NK-92 (cell line): ENCODE data around the gene KCNAB2.
"Not testable (repeated sequence)": the region's sequence is repeated elsewhere in the genome, so short reads cannot be mapped to it uniquely, and the experiment has no call there.

Source experiments
- DNase-seq: peaks from one replicate; lab custom pipeline; 2025; ENCODE audit not compliant: unreplicated experiment; lab: John Stamatoyannopoulos, UW

The KCNAB2 gene

DNA sequence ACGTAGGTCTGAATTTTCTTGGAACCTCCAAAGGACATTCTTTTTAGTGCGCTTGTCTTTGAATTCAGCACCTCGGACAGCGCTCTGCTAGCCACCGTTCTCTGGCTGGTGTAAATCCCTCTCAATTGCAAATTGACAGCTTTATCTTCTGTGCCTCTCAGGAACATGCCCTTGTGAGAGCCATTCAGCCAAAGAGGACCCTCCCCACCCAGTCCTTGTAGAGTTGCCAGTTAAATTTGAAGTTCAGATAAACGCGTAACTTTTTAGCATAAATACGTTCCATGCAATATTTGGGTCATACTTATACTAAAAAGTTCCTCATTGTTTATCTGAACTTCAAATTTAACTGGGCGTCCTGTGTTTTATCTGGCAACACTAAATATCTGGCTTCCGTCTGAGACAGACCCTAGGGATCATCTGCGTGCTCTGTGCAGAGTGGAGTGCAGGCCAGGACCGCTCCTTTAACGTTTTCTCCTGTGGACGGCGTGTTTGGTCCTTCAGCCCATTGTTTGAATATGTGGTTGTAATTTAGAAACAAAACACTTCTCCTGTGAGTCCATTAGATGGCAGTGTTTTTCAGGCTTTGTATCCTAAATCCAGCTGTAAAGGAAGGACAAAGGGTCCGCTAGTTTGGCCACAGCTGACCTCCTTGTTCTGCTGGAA is 7.0 kb downstream of the KCNAB2 start:
- no peak for DNase-seq

DNA sequence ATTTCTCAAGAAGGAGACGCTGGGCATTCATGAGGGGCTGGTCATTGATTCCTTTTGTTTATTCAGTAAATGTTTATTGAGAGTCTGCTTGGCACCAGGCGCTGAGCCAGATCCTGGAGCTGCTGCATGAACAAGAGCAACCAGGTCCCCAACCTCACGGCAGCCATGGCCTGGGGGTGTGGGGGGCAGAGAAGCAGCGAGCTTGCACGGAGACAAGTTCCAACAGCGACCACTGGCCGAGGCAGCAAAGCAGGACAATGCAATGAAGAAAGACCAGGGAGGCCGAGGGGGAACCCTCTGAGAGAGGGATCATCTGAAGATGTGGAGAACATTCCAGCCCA is 7.5 kb downstream of the KCNAB2 start:
- DNase-seq: no peak

DNA sequence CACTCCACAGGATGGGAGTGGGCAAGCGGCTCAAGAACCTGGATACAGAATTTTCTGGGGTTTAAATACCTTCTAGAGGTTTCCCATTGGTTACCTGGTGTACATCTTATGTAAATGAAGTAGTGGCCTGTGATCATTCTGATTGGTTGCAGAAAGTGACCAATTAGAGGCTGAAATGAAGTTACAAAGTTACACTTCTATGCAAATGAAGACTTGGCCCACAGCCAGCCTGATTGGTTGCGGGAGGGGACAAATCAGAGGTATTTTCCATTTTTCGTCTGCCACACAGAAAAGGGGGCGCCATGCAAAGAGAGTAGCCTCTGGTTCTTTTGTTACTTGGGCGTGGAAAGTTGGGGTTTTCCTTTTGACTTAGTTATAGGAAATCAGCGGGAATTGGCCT is 8.9 kb downstream of the KCNAB2 start:
- no peak for DNase-seq

DNA sequence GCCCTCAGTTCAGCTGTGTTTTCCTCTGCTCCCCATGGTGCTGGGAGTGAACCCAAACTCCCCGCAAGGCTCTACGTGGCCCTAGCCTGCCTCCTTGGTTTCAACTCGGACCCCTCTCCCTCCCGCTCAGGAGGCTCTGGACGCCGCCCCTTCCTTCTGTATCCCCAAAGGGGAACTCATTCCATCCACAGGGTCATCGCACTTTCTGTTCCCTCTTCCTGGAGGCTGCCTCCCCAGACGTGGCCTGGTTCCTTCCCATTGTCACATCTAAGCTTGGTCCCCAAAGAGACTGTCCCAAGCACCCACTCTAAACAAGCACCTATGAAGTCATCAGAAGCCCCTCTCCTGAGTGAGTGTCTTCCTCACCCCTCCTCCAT is 10.9 kb downstream of the KCNAB2 start:
- DNase-seq: no peak

DNA sequence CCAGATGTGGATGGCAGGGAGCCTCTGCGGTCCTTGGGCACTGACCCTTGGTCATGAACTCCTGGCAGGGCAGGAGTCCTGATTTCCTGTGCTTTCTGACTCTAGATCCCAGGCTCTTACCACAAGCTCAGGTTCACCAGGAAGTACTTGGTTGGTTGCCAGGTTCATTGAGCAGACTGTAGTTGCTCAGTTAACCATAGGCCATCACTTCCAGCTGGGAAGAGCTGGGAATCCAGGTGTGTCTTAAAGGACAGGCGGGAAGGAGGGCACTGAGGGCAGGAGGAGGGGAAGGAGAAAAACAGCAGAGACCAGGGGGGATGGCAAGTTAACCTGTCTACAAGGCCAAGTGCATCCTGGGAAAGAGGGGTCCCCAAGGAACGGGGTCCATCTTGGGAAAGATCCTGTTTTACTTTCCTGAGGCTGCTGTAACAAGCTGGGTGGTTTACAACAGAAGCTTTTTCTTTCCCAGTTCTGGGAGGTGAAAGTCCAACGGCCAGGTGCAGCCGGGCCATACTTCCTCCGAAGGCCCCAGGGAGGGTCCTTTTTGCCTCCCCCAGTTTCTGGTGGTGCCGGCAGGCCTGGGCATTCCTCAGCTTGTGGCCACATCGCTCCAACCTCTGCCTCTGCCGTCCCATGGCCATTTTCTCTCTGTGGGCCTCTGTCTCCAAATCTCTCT is 11.6 kb downstream of the KCNAB2 start:
- DNase-seq: no peak

DNA sequence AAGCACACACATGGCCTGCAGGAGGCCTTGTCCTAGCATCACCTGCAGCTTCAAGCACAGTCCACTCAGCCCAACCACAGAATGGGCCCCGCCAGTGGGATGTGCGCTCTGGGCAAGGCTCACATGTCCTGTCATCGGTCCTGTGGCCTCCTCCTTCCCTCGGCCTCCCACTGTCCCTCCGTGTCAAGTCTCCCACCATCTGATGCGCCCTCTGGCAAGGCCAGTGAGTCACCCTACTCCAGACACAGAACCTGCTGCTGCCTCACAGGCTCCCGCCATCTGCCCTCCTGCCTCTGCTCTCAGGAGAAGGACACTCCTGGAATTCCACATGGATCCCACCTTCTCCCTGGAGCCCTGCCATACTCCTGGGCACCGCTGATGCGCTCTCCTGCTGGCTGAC is 14.2 kb downstream of the KCNAB2 start:
- no peak for DNase-seq

DNA sequence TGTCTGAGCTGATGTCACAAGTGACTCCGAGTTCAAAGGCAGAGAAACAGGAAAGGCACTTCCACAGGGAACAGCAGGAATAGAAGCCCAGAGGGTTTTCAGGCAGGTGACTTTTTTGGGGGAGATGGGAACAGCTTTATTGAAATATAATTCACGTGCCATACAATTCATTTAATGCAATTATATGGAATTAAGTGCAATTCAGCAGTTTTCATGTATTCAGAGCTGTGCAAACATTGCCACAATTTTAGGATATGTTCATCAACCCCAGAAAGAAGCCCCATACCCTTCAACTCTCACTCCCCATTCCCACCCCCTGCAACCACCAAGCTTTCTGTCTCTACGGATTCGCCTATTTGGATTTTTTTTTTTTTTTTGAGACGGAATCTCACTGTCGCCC is 17.0 kb downstream of the KCNAB2 start:
- no peak for DNase-seq

DNA sequence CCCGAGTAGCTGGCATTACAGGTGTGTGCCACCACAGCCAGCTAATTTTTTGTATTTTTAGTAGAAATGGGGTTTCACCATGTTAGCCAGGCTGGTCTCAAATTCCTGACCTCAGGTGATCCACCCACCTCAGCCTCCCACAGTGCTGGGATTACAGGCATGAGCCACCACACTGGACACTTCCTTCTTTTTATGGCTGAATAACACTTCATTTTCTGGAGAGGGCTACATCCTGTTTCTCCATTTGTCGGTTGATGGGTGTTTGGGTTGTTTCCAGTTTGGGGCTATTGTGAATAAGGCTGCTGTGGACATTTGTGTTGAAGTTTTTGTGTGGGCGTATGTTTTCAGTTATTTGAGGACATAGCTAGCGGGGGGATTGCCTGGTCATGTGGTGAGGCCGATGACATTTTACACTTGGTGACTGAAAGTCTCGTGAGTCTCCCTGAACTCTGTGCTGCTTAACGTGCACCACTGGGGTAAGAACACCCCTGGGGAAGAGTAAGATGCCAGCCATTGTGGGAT is 17.9 kb downstream of the KCNAB2 start:
- DNase-seq: not testable (repeated sequence)

DNA sequence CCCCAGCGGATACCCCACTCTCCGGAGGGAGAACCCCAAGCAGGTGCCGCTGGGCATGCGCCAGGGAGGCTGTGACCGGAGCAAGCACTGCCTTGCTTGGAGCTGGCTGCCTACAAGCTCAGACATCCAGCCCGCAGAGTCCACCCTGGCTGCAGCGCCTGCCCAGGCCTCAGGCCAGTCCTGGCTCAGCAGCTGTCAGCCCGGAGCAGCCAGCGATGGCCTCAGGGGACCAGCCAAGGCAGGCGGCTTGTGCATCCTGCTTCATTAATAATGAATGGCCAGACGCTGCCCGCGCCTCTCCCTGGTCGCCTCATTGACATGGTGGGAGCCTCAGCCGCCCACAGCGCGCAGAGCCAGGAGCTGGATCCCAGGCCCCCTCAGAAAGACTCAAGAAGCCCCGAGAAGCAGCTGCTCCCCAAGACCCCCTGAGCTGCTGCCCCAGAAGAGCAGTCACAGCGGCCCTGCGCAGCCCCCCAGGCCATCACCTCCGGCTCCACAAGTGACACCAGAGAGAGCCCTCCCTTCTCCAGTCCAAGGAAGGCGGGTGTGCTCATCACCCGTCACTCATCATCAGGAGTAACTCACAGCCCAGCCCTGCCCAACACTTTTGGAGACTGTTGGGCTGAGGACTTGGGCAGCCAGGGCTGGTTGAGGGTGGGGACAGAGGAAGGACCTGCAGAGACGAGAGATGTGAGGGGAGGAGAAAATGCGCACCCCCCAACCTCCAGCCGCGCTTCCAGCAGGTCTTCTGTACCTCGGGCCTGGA is 19.6 kb downstream of the KCNAB2 start:
- DNase-seq: no peak

DNA sequence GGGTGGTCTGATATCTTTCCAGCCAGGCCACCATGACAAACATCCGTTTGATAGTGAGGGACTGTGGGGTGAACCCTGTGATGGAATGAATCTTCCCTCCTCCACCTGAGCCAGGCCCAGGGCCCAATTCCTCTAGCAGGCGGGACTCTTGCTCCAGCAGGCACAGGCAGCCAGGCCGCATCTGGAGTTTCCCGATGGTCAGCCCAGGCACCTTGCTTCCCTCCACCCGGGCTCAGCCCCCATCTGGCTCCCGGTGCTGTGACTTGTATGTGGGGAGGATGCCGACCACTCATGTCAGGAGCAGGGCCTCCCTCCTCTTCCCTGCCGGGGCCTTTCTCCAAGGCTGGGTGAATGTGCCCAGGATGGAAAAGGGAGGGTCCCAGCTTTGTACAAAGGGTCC is 21.0 kb downstream of the KCNAB2 start:
- DNase-seq: no peak

DNA sequence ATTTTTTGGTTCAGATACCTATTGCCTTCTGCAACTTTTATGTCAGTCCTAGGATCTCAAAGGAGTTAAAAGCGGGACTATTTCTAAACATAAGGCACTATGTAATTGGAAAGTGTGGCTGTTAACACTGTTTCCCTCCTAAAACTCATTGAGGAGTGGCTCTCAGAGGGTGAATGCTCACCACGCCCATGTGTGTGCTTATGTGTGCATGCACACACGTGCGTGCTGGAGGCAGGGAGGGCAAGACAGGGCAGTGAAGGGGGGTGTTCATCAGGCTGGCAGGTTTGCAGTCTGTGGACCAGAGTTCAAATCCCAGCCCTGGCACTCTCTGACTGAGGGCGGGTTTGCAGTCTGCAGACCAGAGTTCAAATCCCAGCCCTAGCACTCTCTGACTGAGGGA is 22.4 kb downstream of the KCNAB2 start:
- no peak for DNase-seq

DNA sequence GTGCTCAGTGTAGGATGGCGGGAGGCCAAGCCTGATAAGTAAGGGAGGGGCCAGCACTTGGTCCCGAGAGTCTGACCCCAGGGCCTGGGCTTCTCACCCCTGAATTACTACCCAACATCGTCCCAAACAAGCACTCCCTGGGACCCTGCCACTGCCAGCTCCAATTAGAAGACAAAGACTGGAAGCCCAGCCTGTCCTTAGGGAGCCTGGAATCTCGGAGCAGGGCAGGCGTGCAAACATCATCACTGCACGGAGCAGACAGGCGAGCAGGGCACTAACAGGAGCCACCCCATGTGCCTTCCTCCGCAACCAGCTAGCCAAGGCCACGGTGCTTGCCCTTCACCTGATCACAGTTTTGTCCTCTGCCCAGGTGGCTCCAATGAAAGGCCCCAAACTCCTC is 23.2 kb downstream of the KCNAB2 start:
- DNase-seq: no peak

DNA sequence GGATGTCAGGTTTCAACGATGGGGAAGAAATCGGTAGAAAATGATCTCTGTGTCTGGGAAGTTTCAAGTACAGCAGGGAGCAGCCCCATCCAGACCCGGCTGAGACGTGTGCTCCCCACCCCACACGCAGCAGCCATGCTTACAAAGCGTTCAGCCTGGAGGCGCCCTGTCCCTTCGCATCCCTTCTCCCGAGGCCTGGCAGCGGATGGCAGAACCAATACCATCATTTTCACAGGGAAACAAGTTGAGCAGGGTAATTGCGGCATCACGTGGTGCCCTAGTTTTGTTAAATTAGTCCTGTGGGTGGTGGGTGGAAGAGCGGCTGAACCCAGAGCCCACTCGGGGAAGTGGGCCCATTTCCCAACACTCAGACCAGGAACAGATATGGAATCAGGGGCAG is 23.9 kb downstream of the KCNAB2 start:
- no peak for DNase-seq

DNA sequence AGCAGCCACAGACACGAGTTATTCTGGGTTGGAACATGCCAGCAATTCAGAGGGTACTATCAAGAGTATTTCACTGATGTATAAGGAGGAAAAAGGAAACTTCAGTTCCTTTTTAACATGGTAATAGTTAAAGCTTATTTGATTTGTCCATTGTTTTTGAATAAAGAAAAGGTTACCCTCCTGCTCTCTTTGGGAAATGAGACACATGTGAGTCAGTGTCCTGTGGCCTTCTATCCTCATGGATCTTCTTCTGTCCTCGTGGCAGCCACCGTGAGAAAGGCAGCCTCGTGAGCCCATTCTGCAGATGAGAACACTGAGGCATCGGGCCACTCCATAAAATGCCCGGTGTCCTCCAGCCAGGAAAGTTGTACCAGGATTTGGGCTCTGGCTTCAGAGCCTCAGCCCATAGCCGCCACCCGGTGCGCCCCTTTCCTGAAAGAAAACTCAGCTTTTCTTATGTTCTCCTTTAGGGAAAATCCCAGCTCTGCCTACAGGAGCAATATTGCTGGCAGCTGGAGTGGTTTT is 24.8 kb downstream of the KCNAB2 start:
- no peak for DNase-seq

DNA sequence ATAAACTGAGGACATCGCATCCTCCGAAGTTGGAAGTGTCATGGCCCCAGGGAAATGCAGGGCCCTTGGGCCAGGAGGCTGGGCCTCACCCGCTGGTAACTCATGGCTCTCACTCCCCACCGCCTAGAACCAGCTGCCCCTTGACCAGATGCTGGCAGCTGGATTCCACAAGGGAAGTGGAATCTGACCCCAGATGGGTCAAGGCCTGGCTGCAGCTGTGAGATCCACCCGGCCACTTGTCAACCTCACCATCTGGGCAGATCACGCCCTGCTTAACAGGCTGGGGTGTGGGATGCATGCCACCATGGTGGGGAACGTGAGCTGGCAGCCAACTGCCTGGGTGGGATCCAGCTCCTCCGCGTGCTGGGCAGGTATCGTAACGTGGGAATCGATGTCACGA is 25.5 kb downstream of the KCNAB2 start:
- no peak for DNase-seq

DNA sequence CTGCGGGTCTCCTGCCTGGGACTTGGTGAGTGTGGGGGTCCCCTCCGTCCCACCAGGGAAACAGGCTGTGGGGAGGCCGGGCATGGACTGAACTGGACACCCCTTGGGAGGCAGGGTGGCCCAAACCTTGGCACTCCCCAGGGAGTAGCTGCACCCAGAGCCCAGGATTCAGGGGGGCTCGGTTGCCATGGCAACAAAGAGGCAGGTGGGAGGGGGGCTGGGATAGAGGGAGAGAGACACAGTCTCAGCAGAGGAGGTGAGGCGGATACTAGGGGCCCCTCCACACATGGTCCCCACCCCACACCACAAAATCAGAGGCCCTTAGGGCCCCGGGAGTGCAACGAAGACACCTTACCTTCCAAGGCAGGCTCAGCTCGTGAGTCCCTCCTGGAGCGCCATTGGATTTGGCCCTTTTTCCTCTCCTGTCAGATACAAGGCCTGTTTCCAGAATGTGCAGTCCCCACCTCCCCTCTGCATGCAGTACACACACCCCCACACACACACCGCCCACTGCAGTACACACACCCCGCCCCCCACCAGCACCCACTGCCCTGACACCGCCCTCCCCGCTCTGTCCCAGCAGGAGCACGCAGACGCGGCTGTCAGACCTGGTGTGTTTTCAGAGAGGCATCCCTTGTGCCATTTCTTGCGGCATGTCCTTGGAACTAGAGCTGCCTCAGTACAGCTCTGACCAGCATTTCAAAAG is 27.2 kb downstream of the KCNAB2 start:
- no peak for DNase-seq

DNA sequence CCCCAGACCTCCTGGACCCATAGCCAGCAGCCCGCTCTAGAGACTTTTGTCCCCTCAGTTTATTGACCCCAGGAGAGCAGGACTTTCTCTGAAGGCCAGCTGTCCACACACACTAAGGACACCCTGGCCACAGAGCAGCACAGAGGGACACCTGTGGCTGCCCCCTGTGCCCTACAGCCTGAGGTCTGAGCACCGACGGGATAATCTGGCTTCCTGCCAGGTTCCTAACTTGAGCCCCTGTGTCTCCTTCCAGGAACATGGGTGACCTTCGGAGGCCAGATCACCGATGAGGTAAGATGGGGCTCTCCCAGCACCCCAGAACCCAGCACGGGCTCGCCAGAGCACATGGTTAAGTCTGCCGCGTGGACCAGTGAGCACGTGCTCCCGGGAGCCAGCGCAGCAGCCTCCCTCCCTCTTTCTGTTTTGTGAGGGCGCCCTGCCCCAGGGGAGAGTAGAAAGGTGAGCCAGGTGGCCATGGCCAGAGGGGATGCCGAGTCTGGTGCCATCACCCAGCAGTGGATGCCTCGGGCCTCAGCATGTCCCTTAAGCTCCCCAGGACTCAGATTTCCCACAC is 27.9 kb downstream of the KCNAB2 start:
- no peak for DNase-seq

DNA sequence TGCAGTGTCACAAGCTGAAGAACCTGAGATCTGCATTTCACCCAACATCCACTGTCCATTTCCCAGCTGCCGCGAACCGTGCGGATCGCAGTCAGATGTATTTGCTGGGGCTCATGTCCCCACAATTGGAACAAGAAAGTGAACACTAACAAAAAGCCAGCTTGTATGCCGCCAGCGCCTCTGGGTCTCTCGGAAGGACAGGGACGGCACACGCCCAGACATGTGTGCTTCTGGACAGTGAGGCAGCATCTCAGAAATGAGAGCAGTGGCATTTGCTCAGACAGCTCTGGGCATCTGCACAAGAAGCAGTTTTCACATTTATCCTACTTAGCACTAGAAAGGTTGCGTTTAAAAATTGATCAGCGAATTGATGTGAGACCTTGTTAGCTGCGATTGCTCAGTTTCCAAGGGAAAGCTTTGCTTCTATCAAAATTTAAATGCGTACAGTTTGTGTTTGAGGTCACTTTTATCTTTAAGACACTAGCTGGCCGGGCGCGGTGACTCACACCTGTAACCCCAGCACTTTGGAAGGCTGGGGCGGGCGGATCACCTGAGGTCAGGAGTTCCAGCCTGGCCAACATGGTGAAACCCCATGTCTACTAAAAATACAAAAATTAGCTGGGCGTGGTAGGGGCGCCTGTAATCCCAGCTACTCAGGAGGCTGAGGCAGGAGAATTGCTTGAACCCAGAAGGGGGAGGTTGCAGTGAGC is 28.7 kb downstream of the KCNAB2 start:
- DNase-seq: no peak

DNA sequence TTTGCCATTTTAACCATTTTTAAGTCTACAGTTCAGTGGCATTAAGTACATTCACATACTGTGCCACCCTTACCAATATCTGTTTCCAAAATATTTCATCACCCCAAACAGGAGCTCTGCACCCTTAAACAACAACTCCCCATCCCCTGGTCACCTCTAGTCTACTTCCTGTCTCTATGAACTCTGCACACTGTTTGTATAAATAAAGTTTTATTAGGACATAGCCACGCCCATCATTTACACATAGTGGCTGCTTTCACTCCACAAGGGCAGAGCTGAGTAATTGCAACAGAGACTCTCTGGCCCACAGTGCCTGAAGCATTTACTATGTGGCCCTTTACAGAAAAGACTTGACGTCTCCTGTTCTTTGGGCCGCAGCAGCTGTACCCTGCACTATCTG is 30.1 kb downstream of the KCNAB2 start:
- no peak for DNase-seq

DNA sequence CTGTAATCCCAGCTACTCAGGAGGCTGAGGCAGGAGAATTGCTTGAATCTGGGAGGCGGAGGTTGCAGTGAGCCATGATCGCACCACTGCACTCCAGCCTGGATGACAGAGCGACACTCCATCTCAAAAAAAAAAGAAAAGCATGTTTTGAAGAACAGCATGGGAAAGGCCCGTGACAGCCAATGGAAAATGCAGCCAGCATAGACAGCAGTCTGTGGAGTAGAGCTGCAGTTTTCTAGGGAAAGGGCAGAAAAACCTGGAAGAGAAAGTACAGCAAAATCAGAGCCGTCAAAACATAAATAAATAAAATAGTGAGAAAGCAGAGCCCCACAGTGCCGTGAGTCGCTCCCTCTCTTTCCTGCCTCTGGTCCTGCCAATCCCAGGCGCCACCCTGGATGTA is 31.4 kb downstream of the KCNAB2 start:
- DNase-seq: not testable (repeated sequence)
